ENCODE measurements around the gene IGFALS.

The IGFALS gene

DNA sequence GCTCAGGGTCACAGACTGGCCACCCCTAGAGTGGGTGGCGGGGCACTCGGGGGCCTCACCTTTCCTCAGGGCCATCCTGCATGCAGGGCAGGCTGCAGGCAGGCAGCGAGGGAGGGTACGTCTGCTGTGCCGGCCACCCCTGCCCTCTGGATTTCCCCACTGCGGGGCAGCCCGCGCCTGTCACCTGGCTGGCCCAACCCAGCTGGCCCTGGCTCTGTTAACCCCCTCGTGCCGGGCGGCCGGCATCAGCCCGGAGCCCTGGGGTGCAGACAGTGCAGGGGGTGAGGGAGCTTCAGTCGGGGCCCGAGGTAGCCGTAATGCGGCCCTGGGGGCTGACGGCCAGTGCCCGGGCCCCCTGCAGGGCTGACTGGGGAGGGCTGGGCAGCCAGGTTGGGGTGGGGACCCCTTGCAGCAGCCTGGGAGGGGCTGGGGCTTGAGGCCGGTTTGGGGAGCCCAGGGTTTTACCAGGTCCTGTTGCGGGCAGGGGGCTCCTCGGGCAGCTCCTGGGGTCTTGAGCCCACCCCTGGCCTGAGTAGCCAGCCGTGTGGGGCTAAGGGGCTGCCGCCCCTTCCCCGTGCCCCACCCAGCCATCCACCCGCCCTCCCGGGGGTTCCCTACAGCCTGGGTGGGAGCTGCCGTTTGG, at the start of gene IGFALS:
Gene IGFALS, minus strand, starts transcription at position 128 of the 643 bp plus-strand sequence. Its CDS starts 53 bp downstream, at position 75.
- H3K4me3 ChIP-seq (ENCODE audit: low read depth, low read length), result no peak within 1 kb of the TSS
- no peak for DNase-seq (ENCODE audit: low read depth)
- TF ChIP-seq, protein P1, sequence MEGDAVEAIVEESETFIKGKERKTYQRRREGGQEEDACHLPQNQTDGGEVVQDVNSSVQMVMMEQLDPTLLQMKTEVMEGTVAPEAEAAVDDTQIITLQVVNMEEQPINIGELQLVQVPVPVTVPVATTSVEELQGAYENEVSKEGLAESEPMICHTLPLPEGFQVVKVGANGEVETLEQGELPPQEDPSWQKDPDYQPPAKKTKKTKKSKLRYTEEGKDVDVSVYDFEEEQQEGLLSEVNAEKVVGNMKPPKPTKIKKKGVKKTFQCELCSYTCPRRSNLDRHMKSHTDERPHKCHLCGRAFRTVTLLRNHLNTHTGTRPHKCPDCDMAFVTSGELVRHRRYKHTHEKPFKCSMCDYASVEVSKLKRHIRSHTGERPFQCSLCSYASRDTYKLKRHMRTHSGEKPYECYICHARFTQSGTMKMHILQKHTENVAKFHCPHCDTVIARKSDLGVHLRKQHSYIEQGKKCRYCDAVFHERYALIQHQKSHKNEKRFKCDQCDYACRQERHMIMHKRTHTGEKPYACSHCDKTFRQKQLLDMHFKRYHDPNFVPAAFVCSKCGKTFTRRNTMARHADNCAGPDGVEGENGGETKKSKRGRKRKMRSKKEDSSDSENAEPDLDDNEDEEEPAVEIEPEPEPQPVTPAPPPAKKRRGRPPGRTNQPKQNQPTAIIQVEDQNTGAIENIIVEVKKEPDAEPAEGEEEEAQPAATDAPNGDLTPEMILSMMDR (IDR thresholded peaks at IDR 0.05; ENCODE audit: insufficient read depth, low read depth, low read length, missing control alignments), result no peak

DNA sequence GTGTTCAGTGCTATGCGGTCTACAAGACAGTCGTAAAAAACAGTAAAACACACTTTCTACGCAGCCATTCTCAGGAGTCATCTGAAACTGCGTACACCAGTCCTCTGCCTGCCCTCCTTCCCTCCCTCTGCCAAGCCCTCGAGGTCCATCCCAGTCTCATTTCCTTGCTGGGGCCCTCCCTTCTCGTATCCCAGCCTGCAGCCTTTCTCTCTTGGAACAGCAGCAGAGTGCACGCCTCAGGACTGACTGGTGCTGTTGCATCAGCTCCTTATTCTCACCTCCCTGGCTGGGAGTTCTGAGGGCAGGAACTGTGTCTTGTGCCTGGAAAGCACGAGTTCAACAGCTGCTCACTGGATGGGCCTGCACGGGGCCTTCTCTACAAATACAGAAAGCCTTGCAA, 46.0 kb upstream of the IGFALS start:
- DNase-seq (ENCODE audit: low read depth), result no peak
- TF ChIP-seq, protein P1 (IDR thresholded peaks at IDR 0.05; ENCODE audit: insufficient read depth, low read depth, low read length, missing control alignments), result no peak
- no peak overlapping the region for H3K4me3 ChIP-seq (ENCODE audit: low read depth, low read length)

DNA sequence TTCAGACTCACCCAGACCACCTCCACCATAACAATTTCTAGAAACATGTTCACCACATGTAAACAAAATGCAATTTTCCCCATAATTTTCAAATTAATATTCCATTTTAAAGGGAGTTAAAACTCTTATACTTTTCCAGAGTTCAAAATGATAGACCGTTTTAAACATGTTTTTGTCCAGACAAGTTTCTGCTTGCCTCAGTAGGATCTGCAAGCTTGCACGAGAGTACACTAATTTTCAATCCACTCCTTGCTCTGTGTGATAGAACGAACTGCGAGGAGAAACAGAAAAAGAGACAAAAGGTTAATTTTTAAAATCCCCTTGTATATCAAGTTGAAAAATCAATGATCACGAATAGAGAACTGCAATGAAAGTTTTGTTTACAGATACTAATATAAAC, 40.6 kb upstream of the IGFALS start:
- no peak for DNase-seq (ENCODE audit: low read depth)
- TF ChIP-seq, protein P1 (IDR thresholded peaks at IDR 0.05; ENCODE audit: insufficient read depth, low read depth, low read length, missing control alignments), result no peak
- no peak overlapping the region for H3K4me3 ChIP-seq (ENCODE audit: low read depth, low read length)

DNA sequence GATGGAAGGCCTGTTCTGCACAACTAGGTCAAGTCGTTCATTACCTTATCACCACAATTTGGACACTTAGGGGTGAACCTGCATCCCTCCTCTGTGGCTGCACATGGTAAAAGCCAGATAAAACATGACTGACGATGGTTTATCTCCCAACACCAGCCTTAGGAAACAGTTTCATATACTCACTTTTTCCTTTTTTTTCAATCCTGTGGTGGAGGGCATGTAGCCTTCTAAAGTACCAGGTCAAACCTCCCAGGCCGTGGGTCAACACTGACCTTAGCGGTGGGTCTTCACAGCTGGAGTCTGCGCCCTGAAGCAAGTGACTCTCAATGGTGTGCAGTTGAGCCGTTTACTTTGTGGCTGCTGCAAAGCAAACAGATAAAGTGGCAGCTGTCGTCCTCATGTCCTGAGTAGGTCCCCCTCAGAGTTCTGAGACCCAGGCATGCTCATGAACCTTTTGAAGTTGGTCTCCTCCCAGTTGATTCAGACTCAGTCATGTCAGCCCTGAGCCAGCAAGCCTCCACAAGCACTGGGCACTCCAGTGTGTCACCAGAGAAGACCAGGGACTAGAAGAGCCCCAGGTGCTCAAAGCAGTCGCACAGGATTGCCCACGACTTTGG, 39.4 kb upstream of the IGFALS start:
- no peak overlapping the region for H3K4me3 ChIP-seq (ENCODE audit: low read depth, low read length)
- TF ChIP-seq, protein P1 (IDR thresholded peaks at IDR 0.05; ENCODE audit: insufficient read depth, low read depth, low read length, missing control alignments), result no peak
- DNase-seq (ENCODE audit: low read depth), result no peak

DNA sequence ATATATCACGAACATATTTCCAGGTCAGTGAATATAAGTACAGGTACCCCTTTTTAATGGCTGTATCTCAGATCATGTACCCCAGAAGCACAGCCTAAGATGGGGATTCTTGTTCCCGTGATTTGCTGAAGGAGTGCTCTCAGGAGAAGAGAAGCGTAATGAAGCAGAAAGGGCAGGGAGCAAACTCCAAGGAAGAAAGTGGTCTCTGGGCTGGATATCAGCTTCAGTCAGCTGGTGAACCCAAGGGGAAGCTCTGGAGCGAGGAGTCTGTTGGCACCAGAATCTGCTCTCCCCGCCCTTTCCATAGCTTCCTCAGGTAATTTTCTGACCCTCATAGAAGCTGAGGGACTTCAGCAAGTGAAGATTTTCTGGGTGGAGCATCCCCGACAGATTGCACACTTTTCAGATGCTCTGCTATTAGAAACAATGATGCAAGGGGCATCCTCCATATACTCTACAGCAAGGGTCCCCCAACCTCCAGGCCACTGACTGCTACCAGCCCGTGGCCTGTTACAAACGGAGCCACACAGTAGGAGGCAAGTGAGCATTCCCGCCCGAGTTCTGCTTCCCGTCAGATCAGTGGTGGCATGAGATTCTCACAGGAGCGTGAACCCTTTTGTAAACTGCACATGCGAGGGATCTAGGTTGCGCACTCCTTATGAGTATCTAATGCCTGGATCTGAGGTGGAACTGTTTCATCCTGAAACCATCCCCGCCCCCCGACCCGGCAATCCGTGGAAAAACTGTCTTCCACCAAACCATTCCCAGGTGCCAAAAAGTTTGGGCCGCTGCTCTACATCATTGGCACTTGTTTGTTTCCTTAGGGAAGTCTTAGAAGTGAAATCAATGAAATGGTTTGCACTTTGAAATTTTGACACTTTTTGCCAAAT, 37.9 kb upstream of the IGFALS start:
- H3K4me3 ChIP-seq (ENCODE audit: low read depth, low read length), result no peak overlapping the region
- TF ChIP-seq, protein P1 (IDR thresholded peaks at IDR 0.05; ENCODE audit: insufficient read depth, low read depth, low read length, missing control alignments), result no peak
- DNase-seq (ENCODE audit: low read depth), result no peak

DNA sequence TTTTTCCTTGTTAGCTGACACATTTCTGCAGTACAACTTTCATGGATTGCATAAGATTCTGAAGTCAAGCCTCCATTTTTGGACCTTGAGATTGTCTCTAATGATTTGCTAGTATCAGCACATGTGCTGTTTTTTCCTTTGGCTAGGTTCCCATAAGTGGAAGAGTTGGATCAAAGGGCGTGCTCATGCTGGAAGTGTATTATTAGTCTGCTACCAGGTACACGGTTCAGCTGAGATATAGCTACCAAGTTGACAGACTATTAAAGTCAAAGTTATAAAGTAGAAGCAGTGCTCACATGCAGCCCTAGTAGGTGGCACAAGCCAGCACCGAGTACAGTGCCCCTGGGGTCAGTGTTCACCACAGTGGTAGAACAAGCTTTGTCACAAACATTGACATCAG, 36.7 kb upstream of the IGFALS start:
- TF ChIP-seq, protein P1 (IDR thresholded peaks at IDR 0.05; ENCODE audit: insufficient read depth, low read depth, low read length, missing control alignments), result no peak
- H3K4me3 ChIP-seq (ENCODE audit: low read depth, low read length), result no peak overlapping the region
- DNase-seq (ENCODE audit: low read depth), result no peak
